Measurements from ENCODE around the gene RIMS4. TPM values are rescaled to one million over a fixed set of nuclear protein-coding genes. Genes with fewer than 3 reads are reported as not detected.
A peak's percentile ranks its signal among the peaks of the same experiment; 100 is the strongest.

RIMS4 gene
- total and polyA plus RNA-seq, 9 of the 15 experiments (the other 6 are each of a cell fraction or from before 2014, with no cell fraction given) = 0.04 TPM; not detected in 8

GRCh38 chr20:44728801-44729443 lies 81.4 kb downstream of the RIMS4 start:
- Histone ChIP-seq H3K27ac (ENCODE audit: extremely low read depth, low read depth, low read length) (no peak overlapping the region), H3K9me1 (ENCODE audit: control insufficient read depth, insufficient read depth, low read length) (no peaks in the 10 kb centered on the region), H4K20me1 (replicated peaks; ENCODE audit: control insufficient read depth, insufficient read depth, low read length) (peaks cover 7% of the 10 kb centered on the region; the same call in 1 of the 2 replicates), H3K4me3 (no peak overlapping the region), H3K4me2 (ENCODE audit: insufficient read depth, low read length) (no peak overlapping the region), H3K79me2 (ENCODE audit: control insufficient read depth, insufficient read depth, low read length) (no peaks in the 10 kb centered on the region), H3K27me3 (ENCODE audit: control insufficient read depth in 2 of 2, insufficient read depth in 2 of 2, low read length in 2 of 2) (peaks cover 29 to 54% of the 10 kb centered on the region in 2 experiments), H2AFZ (ENCODE audit: low read depth, low read length) (no peak overlapping the region), H3K9ac (ENCODE audit: insufficient read depth in 1 of 2, low read depth in 2 of 2, low read length in 2 of 2) (no peak overlapping the region), H3K9me3 (replicated peaks; ENCODE audit: control insufficient read depth, insufficient read depth, low read depth, low read length) (no peaks in the 10 kb centered on the region), H3K36me3 (ENCODE audit: control insufficient read depth, insufficient read depth, low read length) (no peaks in the 10 kb centered on the region), H3K4me1 (replicated peaks in 1 of 2; ENCODE audit: control insufficient read depth in 2 of 2, insufficient read depth in 2 of 2, low read length in 2 of 2) (peaks cover 0 to 10% of the 10 kb centered on the region in 2 experiments; a peak in 2 of 5 replicates)
- TF ChIP-seq NFIC (IDR thresholded peaks at IDR 0.05) (peak; percentile 36), CEBPG (CRISPR knock-in tag; IDR thresholded peaks at IDR 0.05) (no peak), CEBPG (tag; conservative IDR thresholded peaks at IDR 0.05 in 1 of 2, IDR thresholded peaks at IDR 0.05 in 1 of 2) (peak in 1 of 2 experiments; percentile 53; a peak in 1 of 4 replicates), ZNF23 (CRISPR knock-in tag; IDR thresholded peaks at IDR 0.05) (no peak)
- no peak for FAIRE-seq
- no TSS peak for BruUV-seq (replicated peaks)
- POLR2A ChIA-PET = no interaction called here
- intact Hi-C loops (cut with micrococcal nuclease) = no loop called here
- 2% methylated on average over 9 of the region's 9 CpGs for WGBS (ENCODE audit: insufficient coverage, low coverage, missing lambda C conversion rate)
- no peak for DNase-seq (ENCODE audit: extremely low read depth in 1 of 4, low spot score in 3 of 4)
- ATAC-seq = no peak
- in situ Hi-C loops (cut with MboI) = no loop called here
- CTCF ChIA-PET (ENCODE audit: low intra/inter-chr PET ratio) = interaction anchor here (1.4 kb wide), 1 partner anchor 45 kb away, joined by 7 read pairs; no protein-coding TSS in a partner anchor

DNA sequence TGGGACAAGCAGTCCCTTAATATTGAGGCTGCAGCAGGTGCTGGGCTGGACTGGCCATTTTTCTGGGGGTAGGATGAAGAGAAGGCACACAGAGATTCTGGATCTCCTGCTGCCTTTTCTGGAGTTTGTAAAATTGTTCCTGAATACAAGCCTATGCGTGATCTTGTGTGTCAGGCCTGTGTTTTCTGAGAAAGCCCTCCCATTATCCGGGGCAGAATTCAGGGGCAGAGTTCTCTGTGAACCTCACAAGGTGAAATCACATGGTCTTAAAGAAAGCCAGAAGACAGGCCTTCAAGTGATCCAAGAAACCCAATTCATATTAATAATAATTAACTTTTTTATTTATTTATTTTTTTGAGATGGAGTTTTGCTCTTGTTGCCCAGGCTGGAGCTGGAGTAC lies 82.7 kb downstream of the RIMS4 start:
- ATAC-seq = no peak
- DNase-seq (ENCODE audit: extremely low read depth in 1 of 4, low spot score in 3 of 4) = no peak
- no peaks in the 10 kb centered on the region for H3K9me1 ChIP-seq (ENCODE audit: control insufficient read depth, insufficient read depth, low read length)
- H3K9me3 ChIP-seq (replicated peaks; ENCODE audit: control insufficient read depth, insufficient read depth, low read depth, low read length) = no peaks in the 10 kb centered on the region
- WGBS (ENCODE audit: insufficient coverage, low coverage, missing lambda C conversion rate) = 0% methylated on average over 2 of the region's 2 CpGs
- no peak for FAIRE-seq
- no peaks in the 10 kb centered on the region for H3K79me2 ChIP-seq (ENCODE audit: control insufficient read depth, insufficient read depth, low read length)
- H3K4me3 ChIP-seq = no peak overlapping the region
- intact Hi-C loops (cut with micrococcal nuclease) (no loop called here), in situ Hi-C loops (cut with MboI) (no loop called here)
- peaks cover 0 to 10% of the 10 kb centered on the region in 2 experiments; a peak in 2 of 5 replicates for H3K4me1 ChIP-seq (replicated peaks in 1 of 2; ENCODE audit: control insufficient read depth in 2 of 2, insufficient read depth in 2 of 2, low read length in 2 of 2)
- no peak overlapping the region for H3K9ac ChIP-seq (ENCODE audit: insufficient read depth in 1 of 2, low read depth in 2 of 2, low read length in 2 of 2)
- peaks cover 35 to 65% of the 10 kb centered on the region in 2 experiments for H3K27me3 ChIP-seq (ENCODE audit: control insufficient read depth in 2 of 2, insufficient read depth in 2 of 2, low read length in 2 of 2)
- H3K27ac ChIP-seq (ENCODE audit: extremely low read depth, low read depth, low read length) = no peak overlapping the region
- H3K4me2 ChIP-seq (ENCODE audit: insufficient read depth, low read length) = no peak overlapping the region
- no TSS peak for BruUV-seq (replicated peaks)
- TF ChIP-seq HES1 (IDR thresholded peaks at IDR 0.05; ENCODE audit: low read depth) = no peak
- TF ChIP-seq HBP1 (CRISPR knock-in tag; IDR thresholded peaks at IDR 0.05) = no peak
- no peak for TF ChIP-seq CCAR2 (IDR thresholded peaks at IDR 0.05; ENCODE audit: low read depth, low read length)
- POLR2A ChIA-PET = interaction anchor here (1.1 kb wide), 1 partner anchor 16 kb away, joined by 3 read pairs; no protein-coding TSS in a partner anchor
- no peak overlapping the region for H2AFZ ChIP-seq (ENCODE audit: low read depth, low read length)
- CTCF ChIA-PET (ENCODE audit: low intra/inter-chr PET ratio) = interaction anchor here (1.4 kb wide), 1 partner anchor 44 kb away, joined by 7 read pairs; no protein-coding TSS in a partner anchor
- no peaks in the 10 kb centered on the region for H3K36me3 ChIP-seq (ENCODE audit: control insufficient read depth, insufficient read depth, low read length)
- H4K20me1 ChIP-seq (replicated peaks; ENCODE audit: control insufficient read depth, insufficient read depth, low read length) = peaks cover 13% of the 10 kb centered on the region; the same call in 1 of the 2 replicates
